Measurements from ENCODE around the gene CALML5.

Gene CALML5, protein sequence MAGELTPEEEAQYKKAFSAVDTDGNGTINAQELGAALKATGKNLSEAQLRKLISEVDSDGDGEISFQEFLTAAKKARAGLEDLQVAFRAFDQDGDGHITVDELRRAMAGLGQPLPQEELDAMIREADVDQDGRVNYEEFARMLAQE

DNA sequence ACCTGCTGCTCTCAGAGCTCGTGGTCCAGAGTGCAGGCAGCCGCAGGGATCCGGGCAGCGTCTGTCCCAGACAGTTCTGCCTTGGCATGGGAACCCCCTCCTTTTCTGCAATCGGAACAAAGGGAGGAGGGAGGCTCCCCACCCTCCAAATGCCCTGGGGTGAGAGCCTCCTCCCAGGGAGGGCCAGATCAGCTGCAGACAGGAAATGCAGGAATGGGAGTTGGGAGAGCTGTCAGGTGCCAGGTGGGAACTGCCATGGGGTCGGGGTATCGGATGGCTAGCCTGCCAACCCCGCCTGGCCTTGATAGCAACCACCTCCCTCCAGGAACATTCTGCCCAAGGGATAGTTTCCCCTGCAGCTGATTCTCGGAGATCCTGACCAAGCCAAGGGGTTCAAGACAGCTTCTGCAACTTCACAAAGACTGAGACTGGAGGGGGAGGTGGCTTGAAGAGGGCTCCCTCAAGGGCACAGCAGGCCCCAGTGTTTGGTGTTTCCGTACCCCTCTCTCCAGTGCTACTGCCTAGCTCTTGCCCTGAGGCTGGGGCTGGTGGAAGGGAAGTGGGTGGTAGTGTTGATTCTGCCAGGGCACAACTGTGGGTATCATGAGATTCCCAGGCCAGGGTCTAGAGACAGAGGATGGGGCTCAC lies at the start of gene CALML5:
CALML5 (minus strand) TSS at position 78 of the 648 bp plus-strand sequence. CDS start 132 bp downstream, outside the sequence.
- DNase-seq: no peak

DNA sequence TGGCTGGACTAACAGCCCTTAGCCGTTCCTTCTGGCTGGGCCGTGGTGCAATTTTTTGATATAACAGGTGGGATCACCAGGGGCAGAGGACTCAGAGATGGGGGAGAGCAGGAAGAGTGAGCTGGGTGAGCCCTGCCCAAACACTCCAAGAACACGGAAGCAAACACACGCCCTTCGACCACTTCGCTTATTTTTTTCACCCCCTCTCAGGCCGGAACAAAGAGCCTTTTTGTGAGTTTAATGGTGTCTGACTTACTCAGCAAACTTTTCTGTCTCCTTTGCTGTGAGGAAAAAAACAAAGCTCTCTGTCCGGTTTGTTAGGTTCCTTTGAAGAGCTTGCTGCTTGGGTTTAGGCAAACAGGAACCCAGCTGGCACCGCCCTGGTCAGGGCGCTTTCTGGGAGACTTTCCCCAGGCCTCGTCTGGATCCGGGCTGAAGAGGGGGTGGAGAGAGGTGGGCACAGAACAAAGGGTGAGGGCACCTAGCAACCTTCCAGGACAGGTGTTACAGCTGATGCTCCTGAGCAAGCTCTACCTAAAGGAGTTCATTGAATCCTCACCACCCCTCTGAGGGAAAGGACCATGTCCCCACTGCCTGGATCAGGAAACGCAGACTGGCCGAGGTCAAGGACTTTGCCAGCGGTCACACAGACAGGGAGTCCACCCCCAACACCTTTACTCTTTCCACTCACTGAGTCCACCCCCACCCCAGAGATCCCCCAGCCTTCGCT lies 48.7 kb upstream of the CALML5 start:
- DNase-seq: no peak

DNA sequence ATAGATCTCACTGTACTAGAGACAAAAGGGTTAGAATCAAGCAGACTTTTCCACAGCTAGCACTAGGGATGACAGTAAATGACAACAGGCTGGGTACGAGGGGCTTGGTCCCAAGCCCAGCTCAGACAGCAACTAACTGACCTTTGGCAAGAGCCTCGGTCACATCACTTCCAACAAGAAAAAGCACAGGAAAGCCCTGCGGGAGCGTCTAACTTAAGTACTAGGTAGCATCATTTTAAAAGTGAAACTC lies 48.2 kb upstream of the CALML5 start:
- DNase-seq: no peak

DNA sequence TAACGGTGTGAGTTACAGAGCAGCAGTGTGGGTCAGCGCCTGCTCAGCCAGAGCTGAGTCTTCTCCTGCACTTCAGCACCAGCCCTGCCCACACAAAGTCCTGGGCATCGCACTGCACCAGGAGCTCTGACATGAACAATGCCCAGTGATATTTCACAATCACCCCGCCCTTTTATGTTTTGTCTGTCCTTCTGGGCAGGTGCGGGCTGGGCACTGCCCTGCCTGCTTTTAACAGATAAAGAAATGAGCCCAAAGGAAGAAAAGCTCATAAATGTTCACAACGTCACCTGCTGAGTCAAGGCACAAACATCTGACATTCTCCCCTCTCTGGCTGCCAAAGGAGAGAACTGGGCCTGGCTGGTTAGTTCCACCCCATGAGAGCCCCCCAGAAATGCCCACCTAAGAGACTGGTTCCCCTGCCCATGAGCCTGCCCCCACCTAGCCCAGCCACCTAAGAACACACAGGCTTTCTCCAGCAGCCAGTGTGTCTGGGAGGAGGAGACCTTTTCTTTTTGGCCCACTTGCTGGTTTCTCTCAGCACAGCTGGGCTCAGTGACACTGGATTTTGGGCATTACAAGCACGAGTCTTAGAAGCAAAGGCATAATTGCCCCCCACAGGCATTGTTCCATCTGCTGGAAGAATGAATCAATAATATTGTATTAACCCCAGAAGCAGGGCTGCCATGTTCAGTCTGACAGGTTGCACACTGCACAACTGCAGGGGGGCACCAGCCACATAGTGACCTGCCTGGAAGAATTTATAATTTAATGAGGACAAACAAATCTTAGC lies 47.7 kb upstream of the CALML5 start:
- no peak for DNase-seq

DNA sequence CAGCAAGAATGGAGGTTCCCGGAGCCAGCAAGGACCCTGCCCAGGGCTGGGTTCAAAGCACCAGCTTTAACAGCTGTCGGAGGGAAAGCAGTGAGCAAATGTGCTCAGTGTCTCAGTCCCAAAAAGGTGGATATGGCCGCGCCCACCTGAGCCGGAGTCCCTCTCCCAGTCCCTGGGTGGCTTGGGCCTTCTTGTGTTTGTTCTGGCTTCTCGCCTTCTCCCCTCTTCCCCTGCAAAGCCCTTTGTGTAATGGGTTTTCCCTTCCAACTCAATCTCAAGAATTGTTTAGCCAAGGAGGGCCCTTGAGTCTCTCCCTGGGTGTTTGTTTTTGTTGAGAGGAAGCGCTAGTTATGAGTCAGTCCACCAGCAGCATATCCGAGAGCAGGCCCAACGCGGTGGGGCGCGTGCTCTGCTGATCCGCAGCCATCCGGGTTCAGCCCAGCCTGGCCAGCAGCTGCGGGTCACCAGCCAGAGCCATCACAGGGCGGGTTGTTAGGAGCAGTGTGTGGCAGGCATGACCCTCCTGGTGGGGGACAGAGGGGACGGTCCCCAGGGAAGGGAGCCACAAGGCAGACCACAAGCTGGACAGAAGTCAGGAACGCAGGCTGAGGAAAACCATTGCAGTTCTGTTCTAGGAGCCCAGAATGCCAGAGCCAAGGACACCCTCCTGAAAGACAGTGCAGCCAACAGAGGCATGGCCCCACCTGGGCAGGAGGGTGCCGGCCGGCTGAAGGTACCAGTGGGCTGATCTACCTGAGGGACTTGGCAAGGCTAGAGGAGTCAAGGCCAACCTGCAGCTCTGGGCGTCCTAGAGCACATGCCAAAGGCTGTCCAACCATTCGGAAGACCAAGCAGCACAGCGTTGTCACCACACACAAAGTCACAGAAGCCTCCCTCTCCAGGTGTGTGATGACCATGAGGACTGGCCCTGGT lies 46.7 kb upstream of the CALML5 start:
- no peak for DNase-seq

DNA sequence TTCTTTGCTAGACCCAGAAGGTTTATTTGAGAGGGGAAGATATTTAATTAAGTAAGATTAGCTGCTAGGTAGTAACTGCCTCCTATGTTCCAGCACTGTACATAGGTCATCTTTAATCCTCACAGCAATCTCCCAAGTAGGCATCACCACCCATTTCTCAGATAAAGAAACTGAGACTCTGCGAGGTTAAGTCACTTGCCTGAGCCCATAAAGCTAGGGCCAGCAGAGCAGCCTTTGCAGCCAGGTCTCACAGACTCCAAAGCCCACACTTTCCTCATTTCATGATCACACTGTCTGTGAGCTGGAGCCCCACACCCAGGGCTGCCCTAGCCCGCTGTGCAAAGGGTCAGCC lies 46.0 kb upstream of the CALML5 start:
- no peak for DNase-seq

DNA sequence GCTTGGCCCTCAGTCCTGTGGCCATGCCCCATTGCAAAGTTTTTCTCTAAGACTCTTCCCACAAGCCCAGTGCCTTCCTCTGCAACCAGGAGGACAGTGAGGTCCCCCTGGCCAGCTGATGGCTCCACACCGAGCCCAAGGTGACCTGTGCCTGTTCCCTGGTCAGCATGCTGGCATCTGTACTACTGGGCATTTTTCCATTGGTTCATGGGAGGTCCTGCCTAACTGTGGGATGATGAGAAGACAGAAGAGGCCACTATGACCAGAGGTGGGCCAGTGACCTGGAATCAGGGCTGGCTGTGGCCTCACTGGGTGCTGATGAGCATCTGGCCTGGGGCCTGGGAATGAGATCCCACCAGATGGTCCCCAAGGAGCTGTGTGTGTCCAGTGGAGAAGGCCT lies 45.6 kb upstream of the CALML5 start:
- no peak for DNase-seq

DNA sequence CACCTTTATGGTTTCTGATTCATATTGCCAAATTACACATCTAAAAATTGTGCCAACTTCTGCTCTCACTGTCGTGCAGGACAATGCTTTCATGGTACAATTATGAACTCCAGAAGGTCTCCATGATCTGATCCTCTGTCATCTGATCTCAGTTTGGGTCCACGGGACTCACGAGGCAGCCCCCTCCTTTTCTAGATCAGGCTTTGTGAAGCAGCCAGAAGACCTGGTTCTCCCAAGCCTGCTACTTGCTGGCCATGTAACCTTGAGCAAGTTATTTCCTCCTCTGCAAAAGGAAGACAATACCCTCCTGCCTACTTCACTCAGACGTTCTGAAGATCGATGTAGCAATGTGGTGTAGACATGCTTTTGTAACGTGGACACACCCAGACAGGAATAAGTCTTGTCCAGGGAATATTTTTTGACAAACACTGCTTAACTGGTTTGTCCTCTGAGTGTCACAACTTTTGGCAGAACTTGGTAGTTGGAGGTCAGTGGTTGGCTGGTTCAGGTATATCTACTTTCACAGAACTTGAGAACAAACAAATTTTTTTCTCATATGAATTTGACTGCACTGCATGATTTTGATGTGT lies 44.9 kb upstream of the CALML5 start:
- no peak for DNase-seq

DNA sequence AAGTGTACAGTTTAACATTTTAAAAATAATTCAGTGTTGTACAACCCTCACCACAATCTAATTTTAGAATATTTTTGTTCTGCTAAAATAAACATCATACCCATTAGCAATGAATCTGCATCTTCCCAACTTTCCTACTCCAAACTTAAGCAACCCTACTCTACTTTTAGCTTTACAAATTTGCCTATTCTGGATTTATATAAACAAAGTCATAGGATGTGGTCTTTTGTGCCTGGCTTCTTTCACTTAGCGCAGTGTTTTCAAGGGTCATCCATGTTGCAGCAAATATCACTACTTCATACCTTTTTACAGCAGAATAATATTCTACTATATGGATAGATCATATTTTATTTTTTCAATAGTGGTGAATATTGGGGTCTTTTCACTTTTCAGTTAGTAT lies 44.3 kb upstream of the CALML5 start:
- no peak for DNase-seq

DNA sequence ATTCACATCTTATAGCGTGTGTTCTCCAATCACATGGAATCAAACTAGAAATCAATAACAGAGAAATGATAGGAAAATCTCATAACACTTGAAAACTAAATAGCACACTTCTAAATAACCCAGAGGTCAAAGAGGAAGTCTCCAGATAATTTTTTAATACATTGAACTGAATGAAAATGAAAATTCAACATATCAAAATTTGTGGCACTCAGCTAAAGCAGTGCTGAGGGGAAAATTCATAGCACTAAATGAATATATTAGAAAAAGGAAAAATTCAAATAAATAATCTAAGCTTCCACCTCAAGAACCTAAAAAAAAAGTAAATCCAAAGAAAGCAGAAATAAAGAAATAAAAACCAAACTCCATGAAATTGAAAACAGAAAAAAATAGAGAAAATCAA lies 42.7 kb upstream of the CALML5 start:
- no peak for DNase-seq

DNA sequence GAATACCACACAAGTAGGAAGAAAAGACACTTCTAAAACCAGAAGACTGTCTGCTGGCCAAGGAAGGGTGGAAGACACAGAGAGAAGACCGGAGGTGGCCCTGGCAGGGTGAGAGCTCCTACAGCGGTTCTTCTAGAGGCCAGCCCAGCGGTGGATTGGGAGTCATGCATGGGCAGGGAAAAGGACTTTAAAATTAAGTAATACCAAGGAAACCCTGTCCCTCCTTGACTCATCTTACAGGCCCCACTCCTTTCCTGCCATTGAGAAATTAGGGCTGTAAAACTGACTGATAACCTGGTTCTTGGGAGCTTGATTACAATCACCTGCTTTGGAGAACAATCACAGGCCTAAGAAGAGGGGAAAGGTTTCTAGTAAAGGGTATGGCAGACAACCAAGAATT lies 41.5 kb upstream of the CALML5 start:
- no peak for DNase-seq

DNA sequence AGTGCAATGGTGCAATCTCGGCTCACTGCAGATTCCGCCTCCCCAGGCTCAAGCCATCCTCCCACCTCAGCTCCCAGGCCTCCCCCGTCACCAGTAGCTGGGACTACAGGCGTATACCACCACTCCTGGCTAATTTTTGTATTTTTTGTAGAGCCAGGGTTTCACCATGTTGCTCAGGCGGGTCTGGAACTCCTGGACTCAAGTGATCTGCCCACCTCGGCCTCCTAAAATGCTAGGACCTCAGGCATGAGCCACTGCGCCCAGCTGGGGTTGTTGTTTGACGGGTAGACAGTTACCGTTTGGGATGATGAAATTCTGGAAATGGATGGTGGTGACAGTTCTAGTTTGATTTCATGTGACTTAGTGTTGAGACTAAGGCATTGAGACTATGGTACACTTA lies 40.7 kb upstream of the CALML5 start:
- no peak for DNase-seq

DNA sequence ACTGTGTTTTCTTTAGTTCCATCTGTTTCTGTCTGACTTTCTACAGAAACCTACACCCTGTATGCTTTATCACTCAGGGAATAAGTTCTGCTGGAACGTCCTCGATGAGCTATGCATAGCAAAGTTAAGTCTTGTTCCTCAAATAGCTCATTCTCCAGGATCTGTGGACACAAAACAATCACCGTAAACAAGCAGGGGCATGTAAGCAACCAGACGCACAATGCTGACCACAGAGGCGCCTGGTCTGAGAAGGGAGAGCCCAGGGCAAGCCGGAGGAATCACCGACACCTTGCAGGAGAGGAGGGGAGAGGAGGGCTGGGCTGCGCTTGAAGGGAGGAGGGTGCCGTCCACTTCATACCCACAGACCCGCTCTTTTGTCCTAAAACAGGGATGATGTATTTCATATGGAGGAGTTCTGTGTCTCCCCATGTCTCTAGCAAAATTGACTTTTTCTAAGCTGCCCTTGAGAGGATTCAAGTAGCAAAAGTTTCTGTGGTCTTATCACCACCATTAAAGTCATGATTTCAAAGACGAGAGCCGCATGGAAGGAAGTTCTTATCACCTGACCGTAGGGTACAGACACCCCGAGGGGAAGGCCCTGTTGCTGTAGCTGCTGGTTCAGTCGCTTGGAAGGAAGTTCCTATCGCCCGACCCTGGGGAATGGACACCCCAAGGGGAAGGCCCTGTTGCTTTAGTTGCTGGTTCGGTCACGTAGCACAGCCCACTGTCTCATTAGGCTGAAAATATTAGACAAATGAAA lies 39.7 kb upstream of the CALML5 start:
- DNase-seq: no peak

DNA sequence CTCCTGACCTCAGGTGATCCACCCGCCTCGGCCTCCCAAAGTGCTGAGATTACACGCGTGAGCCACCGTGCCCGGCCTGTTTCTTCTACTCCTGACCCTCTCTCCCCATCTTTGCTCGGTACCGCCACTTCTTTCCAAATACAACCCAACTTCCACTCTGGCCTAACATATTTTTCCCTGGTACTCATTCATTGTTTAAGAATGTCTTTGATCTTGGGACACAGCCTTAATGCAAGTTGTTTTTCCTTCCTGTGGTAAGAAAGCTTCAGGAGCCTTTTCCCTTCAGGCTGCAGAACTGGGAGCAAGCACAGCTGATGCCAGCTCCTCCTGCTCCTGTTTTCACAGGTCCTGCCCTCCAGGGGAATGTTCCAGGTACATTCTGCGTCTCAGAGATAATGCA lies 39.1 kb upstream of the CALML5 start:
- DNase-seq: no peak

DNA sequence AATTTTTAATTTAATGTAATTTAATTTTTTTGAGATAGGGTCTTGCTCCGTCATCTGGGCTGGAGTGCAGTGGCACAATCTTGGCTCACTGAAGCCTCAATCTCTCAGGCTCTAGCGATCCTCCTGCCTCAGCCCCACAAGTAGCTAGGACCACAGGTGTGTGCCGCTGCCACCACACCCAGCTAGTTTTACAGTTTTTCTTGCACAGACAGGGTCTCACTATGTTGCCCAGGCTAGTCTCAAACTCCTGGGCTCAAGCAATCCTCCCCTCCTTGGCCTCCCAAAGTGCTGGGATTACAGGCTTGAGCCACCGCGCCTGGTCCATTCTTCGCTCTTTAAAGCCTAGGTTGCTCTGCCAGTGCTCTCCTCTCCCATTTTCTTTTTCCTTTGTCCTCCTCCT lies 38.3 kb upstream of the CALML5 start:
- DNase-seq: no peak

DNA sequence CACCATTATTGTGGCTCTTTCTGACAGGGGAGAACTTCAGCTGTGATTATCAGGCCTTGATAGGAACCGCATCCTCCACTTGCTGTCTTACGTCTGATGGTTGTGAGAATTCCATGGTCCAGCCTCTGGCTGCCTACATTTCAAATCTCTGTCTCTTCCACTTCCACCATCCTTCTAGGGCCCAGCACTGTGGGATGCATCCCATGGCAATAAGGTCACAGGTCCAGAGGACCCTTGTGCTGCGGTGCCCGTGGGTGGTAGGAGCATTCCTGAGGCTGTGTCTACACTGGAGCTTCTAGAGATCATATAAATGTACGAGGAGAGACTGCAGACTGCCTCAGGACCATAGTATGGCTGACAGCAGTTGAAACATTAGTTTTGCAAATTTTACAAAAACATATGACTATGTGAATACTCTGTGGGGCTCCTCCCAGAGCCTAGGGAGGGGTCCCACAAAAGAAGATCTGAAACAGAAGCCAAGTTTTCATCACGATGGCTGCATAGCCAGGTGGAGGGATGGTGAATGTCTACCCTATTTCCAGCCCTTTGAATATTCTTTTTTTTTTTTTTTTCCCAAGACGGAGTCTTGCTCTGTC lies 37.2 kb upstream of the CALML5 start:
- DNase-seq: no peak

DNA sequence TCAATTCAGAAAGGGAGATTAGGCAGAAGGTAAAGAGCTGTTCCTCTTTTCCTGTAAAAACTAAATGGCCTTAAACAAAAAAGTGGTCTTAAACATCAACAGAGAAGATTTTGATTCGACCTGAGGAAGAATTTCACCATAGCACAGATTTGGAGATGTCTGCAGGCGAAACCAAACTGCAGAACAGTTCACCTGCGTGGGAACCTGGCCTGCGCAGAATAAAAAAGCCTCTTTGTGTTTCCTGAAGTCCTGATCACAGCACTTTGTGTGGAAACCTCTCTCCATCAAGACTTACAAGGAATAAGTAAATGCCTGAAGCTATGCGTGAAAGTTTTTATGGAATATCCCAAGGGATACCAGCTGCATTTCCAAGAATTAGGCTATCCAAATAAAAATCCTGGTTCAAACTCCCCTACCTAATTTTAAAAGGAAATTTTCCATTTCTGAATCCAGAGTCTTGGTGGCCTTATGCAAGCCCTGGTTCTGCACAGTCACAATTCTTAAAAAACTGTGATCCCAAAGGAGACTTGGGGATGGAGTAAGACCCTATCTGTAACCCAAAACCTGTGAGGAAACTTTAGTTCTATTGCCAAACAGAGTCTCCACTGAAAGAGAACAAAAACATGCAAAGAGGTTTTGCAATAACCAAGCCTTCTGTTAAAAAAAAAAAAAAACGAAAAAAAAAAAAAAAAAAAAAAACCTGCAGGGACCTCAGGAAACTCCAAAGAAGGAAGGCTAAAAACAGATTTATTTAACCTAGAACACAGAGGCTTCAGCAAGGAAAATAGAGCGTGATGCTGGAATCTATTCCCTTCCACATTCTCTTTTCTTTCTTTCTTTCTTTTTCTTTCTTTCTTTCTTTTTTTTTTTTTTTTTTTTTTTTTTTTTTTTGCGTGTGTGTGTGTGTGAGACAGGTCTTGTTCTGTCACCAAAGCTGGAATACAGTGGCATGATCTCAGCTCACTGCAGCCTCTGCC lies 35.8 kb upstream of the CALML5 start:
- DNase-seq: no peak

DNA sequence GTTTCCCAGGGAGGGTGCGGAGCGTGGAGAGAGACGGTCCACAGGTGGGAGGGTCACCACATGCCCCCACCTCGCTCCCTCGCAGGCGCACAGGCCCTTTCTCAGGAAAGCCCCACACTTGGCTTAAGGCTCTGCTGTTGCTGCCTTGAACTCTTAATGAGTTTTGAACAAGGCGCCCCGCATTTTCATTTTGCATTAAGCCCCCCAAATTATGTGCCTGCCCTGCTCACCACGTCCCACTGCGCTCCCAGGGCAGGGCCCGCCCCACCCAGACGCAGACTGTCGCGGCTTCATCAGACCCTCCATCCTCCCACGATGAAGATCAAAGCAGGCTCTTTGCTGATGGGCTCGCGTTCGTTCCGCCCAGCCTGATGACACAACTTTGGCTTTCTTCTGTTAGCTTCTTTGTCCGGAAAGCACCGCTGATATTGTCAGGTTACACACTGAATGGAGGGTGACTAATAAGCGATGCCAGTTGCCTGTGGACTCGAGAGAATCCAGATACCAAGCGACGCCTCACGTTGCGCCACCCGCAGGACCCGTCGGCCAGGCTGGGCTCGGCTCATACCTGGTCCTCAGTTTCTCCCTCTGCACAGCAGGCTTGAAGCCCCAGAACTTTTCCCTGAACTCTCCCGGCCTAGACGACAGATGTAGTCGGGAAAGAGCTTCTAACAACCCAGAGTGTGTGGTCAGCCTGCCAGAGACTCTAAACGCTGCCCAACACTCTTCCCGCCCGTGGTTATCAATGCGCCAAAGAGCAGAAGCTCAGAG lies 34.9 kb upstream of the CALML5 start:
- no peak for DNase-seq

DNA sequence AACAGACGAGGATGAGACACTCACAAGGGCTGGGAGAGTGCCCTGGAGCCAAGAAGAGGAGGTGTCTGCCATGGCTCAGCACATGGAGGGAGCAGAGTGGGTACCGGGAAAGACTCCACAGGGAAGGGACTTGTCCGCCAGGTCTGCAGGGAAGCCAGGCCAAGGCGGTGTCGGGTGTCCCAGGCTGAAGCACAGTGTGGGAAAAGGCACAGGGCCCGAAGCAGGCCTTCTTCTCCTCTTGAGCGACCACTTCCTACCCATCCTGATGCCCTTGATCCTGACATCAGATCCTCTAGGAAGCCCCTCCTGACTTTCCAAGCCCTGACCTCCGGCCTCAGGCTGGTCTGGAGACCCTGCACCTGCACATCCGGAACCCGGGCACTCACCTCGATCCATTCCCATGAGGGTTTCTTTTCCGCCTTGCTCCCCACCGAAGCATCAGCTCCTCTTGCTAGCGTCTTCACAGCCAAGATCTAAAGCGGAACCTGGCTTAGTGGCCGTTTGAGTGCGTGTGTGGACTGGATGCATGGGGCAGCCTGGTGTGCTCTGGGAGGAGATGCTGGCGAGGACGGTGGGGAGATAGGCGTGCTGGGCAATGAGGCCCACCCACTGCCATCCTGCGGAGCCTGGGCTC lies 33.8 kb upstream of the CALML5 start:
- DNase-seq: no peak

Data from GDM1 (cell line).